ENCODE data around the gene VEPH1. TPM values are rescaled to one million over a fixed set of nuclear protein-coding genes. Genes with fewer than 3 reads are reported as not detected.

The VEPH1 gene
- total and polyA plus RNA-seq, 9 of the 15 experiments (the other 6 are each of a cell fraction or from before 2014, with no cell fraction given): 4.5 to 15.6 (median 5.8) TPM

GRCh38 chr3:157436583-157437291 lies 66.5 kb downstream of the VEPH1 start, which contains the start of gene PTX3:
Gene PTX3 (plus strand): TSS chr3:157436850. CDS start chr3:157436934, 84 bp downstream.
- ChIA-PET CTCF (ENCODE audit: low intra/inter-chr PET ratio) (no interaction called here), POLR2A (no interaction called here)
- ATAC-seq (no peak), DNase-seq (ENCODE audit: extremely low read depth in 1 of 4, low spot score in 3 of 4) (peak in 1 of 4 experiments; percentile 11), FAIRE-seq (peak; percentile 29)
- TF ChIP-seq, protein P1, sequence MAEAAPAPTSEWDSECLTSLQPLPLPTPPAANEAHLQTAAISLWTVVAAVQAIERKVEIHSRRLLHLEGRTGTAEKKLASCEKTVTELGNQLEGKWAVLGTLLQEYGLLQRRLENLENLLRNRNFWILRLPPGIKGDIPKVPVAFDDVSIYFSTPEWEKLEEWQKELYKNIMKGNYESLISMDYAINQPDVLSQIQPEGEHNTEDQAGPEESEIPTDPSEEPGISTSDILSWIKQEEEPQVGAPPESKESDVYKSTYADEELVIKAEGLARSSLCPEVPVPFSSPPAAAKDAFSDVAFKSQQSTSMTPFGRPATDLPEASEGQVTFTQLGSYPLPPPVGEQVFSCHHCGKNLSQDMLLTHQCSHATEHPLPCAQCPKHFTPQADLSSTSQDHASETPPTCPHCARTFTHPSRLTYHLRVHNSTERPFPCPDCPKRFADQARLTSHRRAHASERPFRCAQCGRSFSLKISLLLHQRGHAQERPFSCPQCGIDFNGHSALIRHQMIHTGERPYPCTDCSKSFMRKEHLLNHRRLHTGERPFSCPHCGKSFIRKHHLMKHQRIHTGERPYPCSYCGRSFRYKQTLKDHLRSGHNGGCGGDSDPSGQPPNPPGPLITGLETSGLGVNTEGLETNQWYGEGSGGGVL (CRISPR knock-in tag; IDR thresholded peaks at IDR 0.05): no peak
- TF ChIP-seq BRD4 (IDR thresholded peaks at IDR 0.05) (no peak), PHF21A (IDR thresholded peaks at IDR 0.05; ENCODE audit: borderline replicate concordance, low read depth) (no peak), CEBPB (tag; IDR thresholded peaks at IDR 0.05) (peak; percentile 86), TSC22D4 (tag; IDR thresholded peaks at IDR 0.05) (no peak), VEZF1 (CRISPR knock-in tag; IDR thresholded peaks at IDR 0.05) (peak; percentile 25; the same call in 1 of the 2 replicates), CEBPG (CRISPR knock-in tag; IDR thresholded peaks at IDR 0.05) (no peak), CEBPG (tag; conservative IDR thresholded peaks at IDR 0.05 in 1 of 2, IDR thresholded peaks at IDR 0.05 in 1 of 2) (peak; percentile 63 to 84), NR2C2 (CRISPR knock-in tag; IDR thresholded peaks at IDR 0.05) (no peak), NR2C2 (tag; IDR thresholded peaks at IDR 0.05) (peak; percentile 15; the same call in 1 of the 2 replicates), ZNF436 (CRISPR knock-in tag; IDR thresholded peaks at IDR 0.05) (no peak)
- H3K4me2 ChIP-seq (ENCODE audit: insufficient read depth, low read length): peak within 1 kb of the TSS; percentile 61
- H3K27ac ChIP-seq (ENCODE audit: extremely low read depth, low read depth, low read length): no peak within 1 kb of the TSS
- BruUV-seq (replicated peaks): no TSS peak
- no peaks in the 10 kb centered on the region for H3K9me3 ChIP-seq (replicated peaks; ENCODE audit: control insufficient read depth, insufficient read depth, low read depth, low read length)
- 14% methylated on average over 15 of the region's 15 CpGs for WGBS (ENCODE audit: insufficient coverage, low coverage, missing lambda C conversion rate)
- peak within 1 kb of the TSS; percentile 30 for H3K4me3 ChIP-seq
- H3K79me2 ChIP-seq (ENCODE audit: control insufficient read depth, insufficient read depth, low read length): no peaks in the 10 kb centered on the region
- no peaks in the 10 kb centered on the region for H4K20me1 ChIP-seq (replicated peaks; ENCODE audit: control insufficient read depth, insufficient read depth, low read length)
- in situ Hi-C loops (cut with MboI): no loop called here
- no peaks in the 10 kb centered on the region for H3K36me3 ChIP-seq (ENCODE audit: control insufficient read depth, insufficient read depth, low read length)
- peaks cover 4 to 14% of the 10 kb centered on the region in 2 experiments for H3K4me1 ChIP-seq (replicated peaks in 1 of 2; ENCODE audit: control insufficient read depth in 2 of 2, insufficient read depth in 2 of 2, low read length in 2 of 2)
- H3K9ac ChIP-seq (ENCODE audit: insufficient read depth in 1 of 2, low read depth in 2 of 2, low read length in 2 of 2): peak within 1 kb of the TSS in 1 of 2 experiments; percentile 61; a peak in 2 of 4 replicates
- H3K27me3 ChIP-seq (ENCODE audit: control insufficient read depth in 2 of 2, insufficient read depth in 2 of 2, low read length in 2 of 2): peaks cover 4 to 21% of the 10 kb centered on the region in 2 experiments; a peak in 3 of 5 replicates
- H2AFZ ChIP-seq (ENCODE audit: low read depth, low read length): peak within 1 kb of the TSS; percentile 75
- intact Hi-C loops (cut with micrococcal nuclease): no loop called here
- no peaks in the 10 kb centered on the region for H3K9me1 ChIP-seq (ENCODE audit: control insufficient read depth, insufficient read depth, low read length)
